ENCODE data around the gene ATP2A3.
"Not testable (repeated sequence)": the region's sequence is repeated elsewhere in the genome, so short reads cannot be mapped to it uniquely, and the experiment has no call there.

The ATP2A3 gene

GRCh38 chr17:3950584-3950983, 13.7 kb downstream of the ATP2A3 start:
- TF ChIP-seq CTCF (IDR thresholded peaks at IDR 0.05; ENCODE audit: insufficient read depth, low read depth, low read length, missing control alignments) = no peak
- no peak for DNase-seq (ENCODE audit: low read depth)

GRCh38 chr17:3949418-3949817, 14.8 kb downstream of the ATP2A3 start:
- TF ChIP-seq CTCF (IDR thresholded peaks at IDR 0.05; ENCODE audit: insufficient read depth, low read depth, low read length, missing control alignments) = no peak
- no peak for DNase-seq (ENCODE audit: low read depth)
- no peak overlapping the region for H3K4me3 ChIP-seq (ENCODE audit: low read length)

More at GRCh38 chr17:3950584-3950983, 13.7 kb downstream of the ATP2A3 start:
- no peak overlapping the region for H3K4me3 ChIP-seq (ENCODE audit: low read length)

GRCh38 chr17:3948551-3948950, 15.7 kb downstream of the ATP2A3 start:
- H3K4me3 ChIP-seq (ENCODE audit: low read length); DNase-seq (ENCODE audit: low read depth): not testable (repeated sequence)

- DNase-seq (ENCODE audit: low read depth) = no peak
- H3K4me3 ChIP-seq (ENCODE audit: low read length) = no peak overlapping the region
- TF ChIP-seq CTCF (IDR thresholded peaks at IDR 0.05; ENCODE audit: insufficient read depth, low read depth, low read length, missing control alignments) = no peak
These were observed 16.9 kb downstream of the ATP2A3 start for GRCh38 chr17:3947318-3947810.

- TF ChIP-seq CTCF (IDR thresholded peaks at IDR 0.05; ENCODE audit: insufficient read depth, low read depth, low read length, missing control alignments) = no peak
- no peak for DNase-seq (ENCODE audit: low read depth)
These were observed 17.5 kb downstream of the ATP2A3 start for GRCh38 chr17:3946711-3947235.

GRCh38 chr17:3944485-3945388, 19.5 kb downstream of the ATP2A3 start:
- peak; percentile 57 for DNase-seq (ENCODE audit: low read depth)
- no peak for TF ChIP-seq CTCF (IDR thresholded peaks at IDR 0.05; ENCODE audit: insufficient read depth, low read depth, low read length, missing control alignments)
- H3K4me3 ChIP-seq (ENCODE audit: low read length) = no peak overlapping the region

More at GRCh38 chr17:3946711-3947235, 17.5 kb downstream of the ATP2A3 start:
- no peak overlapping the region for H3K4me3 ChIP-seq (ENCODE audit: low read length)

- TF ChIP-seq CTCF (IDR thresholded peaks at IDR 0.05; ENCODE audit: insufficient read depth, low read depth, low read length, missing control alignments) = no peak
- no peak for DNase-seq (ENCODE audit: low read depth)
- H3K4me3 ChIP-seq (ENCODE audit: low read length) = no peak overlapping the region
These were observed 20.9 kb downstream of the ATP2A3 start for GRCh38 chr17:3943240-3943891.
